ENCODE measurements around the gene G0S2. TPM values are rescaled to one million over a fixed set of nuclear protein-coding genes. Genes with fewer than 3 reads are reported as not detected.

G0S2 gene
- polyA plus RNA-seq, 1 of the 3 experiments (the other 2 are of a cell fraction): 43.2 TPM

- Histone ChIP-seq H3K9me3 (no peaks in the 10 kb centered on the region), H3K36me3 (replicated peaks in 1 of 2; ENCODE audit: control insufficient read depth in 1 of 2, insufficient read depth in 2 of 2, low read length in 1 of 2) (no peaks in the 10 kb centered on the region), H3K4me3 (ENCODE audit: low read depth in 2 of 2, low read length in 1 of 2) (no peak overlapping the region), H3K9ac (no peak overlapping the region; the same call in 1 of the 2 replicates), H3K27ac (ENCODE audit: low read depth in 2 of 2, low read length in 1 of 2) (peak overlapping the region in 1 of 2 experiments; percentile 68; a peak in 2 of 4 replicates), H3K4me1 (ENCODE audit: control insufficient read depth in 1 of 2, insufficient read depth in 2 of 2, low read depth in 1 of 2, low read length in 1 of 2) (peaks cover 0 to 17% of the 10 kb centered on the region in 2 experiments; a peak in 1 of 4 replicates), H2AFZ (ENCODE audit: low read depth) (peak overlapping the region; percentile 42; the same call in 1 of the 2 replicates), H3K27me3 (ENCODE audit: insufficient read depth) (no peaks in the 10 kb centered on the region), H3F3A (replicated peaks; ENCODE audit: insufficient read depth) (no peaks in the 10 kb centered on the region), H3K4me2 (peak overlapping the region; percentile 18; the same call in 1 of the 2 replicates), H3K9me2 (no peaks in the 10 kb centered on the region), H4K20me1 (ENCODE audit: insufficient read depth) (no peaks in the 10 kb centered on the region), H3K79me2 (ENCODE audit: insufficient read depth) (no peaks in the 10 kb centered on the region)
- DNase-seq: no peak
- no peak for TF ChIP-seq JUND (IDR thresholded peaks at IDR 0.05)
- no peak for TF ChIP-seq FOXM1 (IDR thresholded peaks at IDR 0.05; ENCODE audit: low read depth)
- no peak for TF ChIP-seq SIN3A (IDR thresholded peaks at IDR 0.05; ENCODE audit: borderline replicate concordance, low read depth, low read length)
- TF ChIP-seq SMC3 (IDR thresholded peaks at IDR 0.05; ENCODE audit: low read depth, low read length): no peak
- peak; percentile 68; the same call in 1 of the 2 replicates for TF ChIP-seq RXRA (IDR thresholded peaks at IDR 0.05; ENCODE audit: borderline replicate concordance, low read depth)
- TF ChIP-seq TCF12 (IDR thresholded peaks at IDR 0.05): peak; percentile 42; the same call in 1 of the 2 replicates
- no peak for TF ChIP-seq MEF2A (IDR thresholded peaks at IDR 0.05; ENCODE audit: borderline replicate concordance, low read depth)
- no peak for TF ChIP-seq RAD21 (IDR thresholded peaks at IDR 0.05; ENCODE audit: low read length)
- TF ChIP-seq POLR2AphosphoS5 (IDR thresholded peaks at IDR 0.05; ENCODE audit: low read depth, low read length): no peak
- TF ChIP-seq FOSL2 (IDR thresholded peaks at IDR 0.05; ENCODE audit: borderline replicate concordance, low read depth): peak; percentile 10; the same call in 1 of the 2 replicates
- TF ChIP-seq, protein P1, sequence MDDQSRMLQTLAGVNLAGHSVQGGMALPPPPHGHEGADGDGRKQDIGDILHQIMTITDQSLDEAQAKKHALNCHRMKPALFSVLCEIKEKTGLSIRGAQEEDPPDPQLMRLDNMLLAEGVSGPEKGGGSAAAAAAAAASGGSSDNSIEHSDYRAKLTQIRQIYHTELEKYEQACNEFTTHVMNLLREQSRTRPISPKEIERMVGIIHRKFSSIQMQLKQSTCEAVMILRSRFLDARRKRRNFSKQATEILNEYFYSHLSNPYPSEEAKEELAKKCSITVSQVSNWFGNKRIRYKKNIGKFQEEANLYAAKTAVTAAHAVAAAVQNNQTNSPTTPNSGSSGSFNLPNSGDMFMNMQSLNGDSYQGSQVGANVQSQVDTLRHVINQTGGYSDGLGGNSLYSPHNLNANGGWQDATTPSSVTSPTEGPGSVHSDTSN (IDR thresholded peaks at IDR 0.05): 0 out of 2 replicates have a peak, but pooled peaks have one; percentile 33
- TF ChIP-seq, protein P2, sequence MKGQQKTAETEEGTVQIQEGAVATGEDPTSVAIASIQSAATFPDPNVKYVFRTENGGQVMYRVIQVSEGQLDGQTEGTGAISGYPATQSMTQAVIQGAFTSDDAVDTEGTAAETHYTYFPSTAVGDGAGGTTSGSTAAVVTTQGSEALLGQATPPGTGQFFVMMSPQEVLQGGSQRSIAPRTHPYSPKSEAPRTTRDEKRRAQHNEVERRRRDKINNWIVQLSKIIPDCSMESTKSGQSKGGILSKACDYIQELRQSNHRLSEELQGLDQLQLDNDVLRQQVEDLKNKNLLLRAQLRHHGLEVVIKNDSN (IDR thresholded peaks at IDR 0.05; ENCODE audit: borderline replicate concordance, low read depth): no peak
- TF ChIP-seq NFIC (IDR thresholded peaks at IDR 0.05; ENCODE audit: borderline replicate concordance): peak; percentile 15; the same call in 1 of the 2 replicates
- TF ChIP-seq EP300 (IDR thresholded peaks at IDR 0.05; ENCODE audit: borderline replicate concordance in 1 of 2, low read depth in 1 of 2, low read length in 1 of 2): peak in 1 of 2 experiments; percentile 49; a peak in 1 of 4 replicates
- TF ChIP-seq, protein P3, sequence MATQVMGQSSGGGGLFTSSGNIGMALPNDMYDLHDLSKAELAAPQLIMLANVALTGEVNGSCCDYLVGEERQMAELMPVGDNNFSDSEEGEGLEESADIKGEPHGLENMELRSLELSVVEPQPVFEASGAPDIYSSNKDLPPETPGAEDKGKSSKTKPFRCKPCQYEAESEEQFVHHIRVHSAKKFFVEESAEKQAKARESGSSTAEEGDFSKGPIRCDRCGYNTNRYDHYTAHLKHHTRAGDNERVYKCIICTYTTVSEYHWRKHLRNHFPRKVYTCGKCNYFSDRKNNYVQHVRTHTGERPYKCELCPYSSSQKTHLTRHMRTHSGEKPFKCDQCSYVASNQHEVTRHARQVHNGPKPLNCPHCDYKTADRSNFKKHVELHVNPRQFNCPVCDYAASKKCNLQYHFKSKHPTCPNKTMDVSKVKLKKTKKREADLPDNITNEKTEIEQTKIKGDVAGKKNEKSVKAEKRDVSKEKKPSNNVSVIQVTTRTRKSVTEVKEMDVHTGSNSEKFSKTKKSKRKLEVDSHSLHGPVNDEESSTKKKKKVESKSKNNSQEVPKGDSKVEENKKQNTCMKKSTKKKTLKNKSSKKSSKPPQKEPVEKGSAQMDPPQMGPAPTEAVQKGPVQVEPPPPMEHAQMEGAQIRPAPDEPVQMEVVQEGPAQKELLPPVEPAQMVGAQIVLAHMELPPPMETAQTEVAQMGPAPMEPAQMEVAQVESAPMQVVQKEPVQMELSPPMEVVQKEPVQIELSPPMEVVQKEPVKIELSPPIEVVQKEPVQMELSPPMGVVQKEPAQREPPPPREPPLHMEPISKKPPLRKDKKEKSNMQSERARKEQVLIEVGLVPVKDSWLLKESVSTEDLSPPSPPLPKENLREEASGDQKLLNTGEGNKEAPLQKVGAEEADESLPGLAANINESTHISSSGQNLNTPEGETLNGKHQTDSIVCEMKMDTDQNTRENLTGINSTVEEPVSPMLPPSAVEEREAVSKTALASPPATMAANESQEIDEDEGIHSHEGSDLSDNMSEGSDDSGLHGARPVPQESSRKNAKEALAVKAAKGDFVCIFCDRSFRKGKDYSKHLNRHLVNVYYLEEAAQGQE (IDR thresholded peaks at IDR 0.05; ENCODE audit: low read depth, low read length): no peak
- no peak for TF ChIP-seq USF2 (IDR thresholded peaks at IDR 0.05; ENCODE audit: borderline replicate concordance, low read depth, low read length)
- TF ChIP-seq FOXJ3 (CRISPR knock-in tag; IDR thresholded peaks at IDR 0.05): no peak
- TF ChIP-seq YY1 (IDR thresholded peaks at IDR 0.05; ENCODE audit: low read depth): no peak
- TF ChIP-seq MAX (IDR thresholded peaks at IDR 0.05; ENCODE audit: low read depth): no peak
- no peak for TF ChIP-seq GABPA (IDR thresholded peaks at IDR 0.05; ENCODE audit: low read depth)
- TF ChIP-seq GATA2 (CRISPR knock-in tag; IDR thresholded peaks at IDR 0.05): no peak
- no peak for TF ChIP-seq NRF1 (IDR thresholded peaks at IDR 0.05; ENCODE audit: low read depth, low read length)
- CTCF ChIA-PET: interaction anchor here (1.0 to 2.7 kb wide), 2 partner anchors 33 to 90 kb away, joined by 3 to 11 read pairs; no protein-coding TSS in a partner anchor
- WGBS (ENCODE audit: low lambda C conversion rate): 28% methylated on average over 5 of the region's 5 CpGs
- POLR2A ChIA-PET: no interaction called here
Observed at GRCh38 chr1:209659909-209660308, 15.3 kb upstream of the G0S2 start.

Data from SK-N-SH (cell line).